Liver (tissue), 9 donors: ENCODE results near the gene LDLR. TPM values are rescaled to one million over a fixed set of nuclear protein-coding genes. Genes with fewer than 3 reads are reported as not detected.

Source experiments
- DNase-seq: peaks from one replicate; pipeline ENCODE4 v3.0.0-alpha.2; 2017; ENCODE audit warnings: low spot score
- H3K27ac ChIP-seq, 2 donors: one replicate each; pipeline ENCODE4 v1.7.0; 2013; ENCODE audit warnings: inconsistent platforms in 2 of 2, low read length in 2 of 2, control low read depth in 1 of 2, low read depth in 1 of 2, mild to moderate bottlenecking in 1 of 2
- H3K27me3 ChIP-seq, 4 donors: one replicate each; pipeline versions ENCODE4 v1.6.1 to v1.7.0; 2013; ENCODE audit warnings: low read length in 3 of 4, inconsistent platforms in 1 of 4, mild to moderate bottlenecking in 1 of 4, moderate library complexity in 1 of 4; ENCODE audit not compliant: control insufficient read depth in 4 of 4, insufficient read depth in 4 of 4
- H3K36me3 ChIP-seq, 4 donors: one replicate each; pipeline versions ENCODE4 v1.6.1 to v1.7.0; 2013; ENCODE audit warnings: low read length in 3 of 4, mild to moderate bottlenecking in 3 of 4, low read depth in 1 of 4, moderate library complexity in 1 of 4; ENCODE audit not compliant: control insufficient read depth in 4 of 4, insufficient read depth in 3 of 4
- H3K4me1 ChIP-seq, 4 donors: one replicate each; pipeline versions ENCODE4 v1.6.1 to v1.7.0; 2013; ENCODE audit warnings: low read length in 3 of 4, mild to moderate bottlenecking in 3 of 4, moderate library complexity in 1 of 4; ENCODE audit not compliant: control insufficient read depth in 4 of 4, insufficient read depth in 4 of 4
- H3K4me3 ChIP-seq, 3 donors: one replicate each; pipeline versions ENCODE4 v1.6.1 to v1.7.0; 2013; ENCODE audit warnings: low read length in 3 of 3, control low read depth in 1 of 3, low read depth in 1 of 3, mild to moderate bottlenecking in 1 of 3
- H3K9ac ChIP-seq, 2 donors: one replicate each; pipeline ENCODE4 v1.7.0; 2013; ENCODE audit warnings: low read length in 2 of 2, mild to moderate bottlenecking in 2 of 2, moderate library complexity in 2 of 2, control low read depth in 1 of 2, low read depth in 1 of 2
- H3K9me3 ChIP-seq, 4 donors: one replicate each; pipeline versions ENCODE4 v1.6.1 to v1.7.0; 2013; ENCODE audit warnings: low read length in 3 of 4; ENCODE audit not compliant: control insufficient read depth in 4 of 4
- EGR1 ChIP-seq, 2 donors: IDR thresholded peaks; 2 replicates each; pipeline ENCODE4 v1.6.1; 2016 to 2018; ENCODE audit warnings: antibody characterized with exemption in 2 of 2, low read depth in 2 of 2
- FOXA1 ChIP-seq: IDR thresholded peaks from 2 replicates; pipeline ENCODE4 v1.6.1; 2016; ENCODE audit warnings: antibody characterized with exemption
- FOXA2 ChIP-seq: IDR thresholded peaks from 2 replicates; pipeline ENCODE4 v1.6.1; 2016; ENCODE audit warnings: antibody characterized with exemption
- GABPA ChIP-seq, 2 donors: IDR thresholded peaks in 1 of 2; conservative IDR thresholded peaks in 1 of 2; 2 replicates each; pipeline ENCODE4 v1.6.1; 2016; ENCODE audit warnings: antibody characterized with exemption in 2 of 2, mild to moderate bottlenecking in 1 of 2, moderate library complexity in 1 of 2
- HNF4A ChIP-seq, 2 donors: conservative IDR thresholded peaks; 2 replicates each; pipeline ENCODE4 v1.6.1; 2016; ENCODE audit warnings: antibody characterized with exemption in 2 of 2, mild to moderate bottlenecking in 2 of 2
- HNF4G ChIP-seq: IDR thresholded peaks from 2 replicates; pipeline ENCODE4 v1.6.1; 2016; ENCODE audit warnings: antibody characterized with exemption
- JUND ChIP-seq, 2 donors: IDR thresholded peaks; 2 replicates each; pipeline ENCODE4 v1.6.1; 2016; ENCODE audit warnings: antibody characterized with exemption in 2 of 2
- MAX ChIP-seq: IDR thresholded peaks from 2 replicates; pipeline ENCODE4 v1.6.1; 2016; ENCODE audit warnings: antibody characterized with exemption
- NR2F2 ChIP-seq: IDR thresholded peaks from 2 replicates; pipeline ENCODE4 v1.6.1; 2016; ENCODE audit warnings: antibody characterized with exemption
- RAD21 ChIP-seq, 2 donors: IDR thresholded peaks; 2 replicates each; pipeline ENCODE4 v1.6.1; 2016; ENCODE audit warnings: antibody characterized with exemption in 2 of 2, mild to moderate bottlenecking in 2 of 2
- REST ChIP-seq: IDR thresholded peaks from 2 replicates; pipeline ENCODE4 v1.6.1; 2016; ENCODE audit warnings: antibody characterized with exemption, mild to moderate bottlenecking
- RXRA ChIP-seq, 2 donors: IDR thresholded peaks; 2 replicates each; pipeline ENCODE4 v1.6.1; 2017 to 2018; ENCODE audit warnings: antibody characterized with exemption in 2 of 2, mild to moderate bottlenecking in 1 of 2
- SP1 ChIP-seq: IDR thresholded peaks from 2 replicates; pipeline ENCODE4 v1.6.1; 2018; ENCODE audit warnings: antibody characterized with exemption, mild to moderate bottlenecking
- TAF1 ChIP-seq: conservative IDR thresholded peaks from 2 replicates; pipeline ENCODE4 v1.6.1; 2016; ENCODE audit warnings: antibody characterized with exemption, mild to moderate bottlenecking
- YY1 ChIP-seq: IDR thresholded peaks from 2 replicates; pipeline ENCODE4 v1.6.1; 2016; ENCODE audit warnings: antibody characterized with exemption, mild to moderate bottlenecking
- WGBS: extraction: QIAGEN DNeasy Blood & Tissue Kit; methylation state at CpG from one replicate; pipeline ENCODE4 v1.1.7; 2013; 5-methylcytosine and 5-hydroxymethylcytosine counted together
- polyA plus RNA-seq, 2 donors: library from polyadenylated mRNA; stranded (reverse) in 1 of 2; unstranded in 1 of 2; fragments of 200-250 nt in 1 of 2; fragments of >200 nt in 1 of 2; fragmentation: Nextera tagmentation in 1 of 2; extraction: Ambion mirVana in 1 of 2; gene quantifications; one replicate each; pipeline versions ENCODE4 v1.2.1 to v1.2.3, GENCODE V29; 2013 to 2015
- total RNA-seq, 2 donors: library from RNA; depleted of rRNA; stranded (reverse); fragments of >200 nt; gene quantifications; one replicate each; pipeline ENCODE4 v1.2.3, GENCODE V29; 2014
- TF ChIP-seq, protein P1 (sequence below): IDR thresholded peaks from 2 replicates; pipeline ENCODE4 v1.6.1; 2016; ENCODE audit warnings: antibody characterized with exemption
- TF ChIP-seq, protein P2 (sequence below): IDR thresholded peaks from 2 replicates; pipeline ENCODE4 v1.6.1; 2016; ENCODE audit warnings: antibody characterized with exemption
- TF ChIP-seq, protein P3 (sequence below): fragments of 150-350 bp; IDR thresholded peaks from 2 replicates; pipeline ENCODE4 v1.5.1; 2017; ENCODE audit warnings: improper control_type of control experiment, low read depth, low read length; ENCODE audit not compliant: missing input control
- donor health status: healthy.
- donor health status: healthy.
- donor health status: healthy.
- donor health status: healthy.
- donor health status: healthy.

LDLR gene
- total and polyA plus RNA-seq, 4 donors: 17.3 to 141 (median 63.9) TPM

DNA sequence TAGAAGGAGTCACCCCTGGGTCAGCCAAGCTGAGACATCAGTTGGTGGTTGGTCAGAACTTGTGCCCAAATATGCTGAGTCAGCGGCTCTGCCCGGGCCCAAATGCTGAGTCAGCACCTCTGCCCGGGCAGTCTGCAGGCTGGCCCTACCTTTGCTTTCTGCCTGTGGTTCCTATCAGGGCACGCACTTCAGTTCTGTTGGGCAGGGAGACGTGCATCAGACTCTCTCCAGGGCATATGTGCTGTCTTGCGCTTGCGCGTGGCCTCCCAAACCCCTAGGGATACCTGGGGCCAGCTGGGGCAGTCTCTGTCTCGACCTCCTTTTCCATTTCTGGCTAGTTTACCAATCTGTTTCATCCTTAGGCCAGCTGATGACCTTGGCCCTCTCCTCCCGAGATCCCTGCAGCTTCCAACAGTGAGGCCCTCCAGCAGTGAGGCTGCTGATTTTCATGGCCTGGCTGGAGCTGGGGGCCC lies 24.4 kb upstream of the LDLR start:
- no peaks in the 10 kb centered on the region for H3K9me3 ChIP-seq

DNA sequence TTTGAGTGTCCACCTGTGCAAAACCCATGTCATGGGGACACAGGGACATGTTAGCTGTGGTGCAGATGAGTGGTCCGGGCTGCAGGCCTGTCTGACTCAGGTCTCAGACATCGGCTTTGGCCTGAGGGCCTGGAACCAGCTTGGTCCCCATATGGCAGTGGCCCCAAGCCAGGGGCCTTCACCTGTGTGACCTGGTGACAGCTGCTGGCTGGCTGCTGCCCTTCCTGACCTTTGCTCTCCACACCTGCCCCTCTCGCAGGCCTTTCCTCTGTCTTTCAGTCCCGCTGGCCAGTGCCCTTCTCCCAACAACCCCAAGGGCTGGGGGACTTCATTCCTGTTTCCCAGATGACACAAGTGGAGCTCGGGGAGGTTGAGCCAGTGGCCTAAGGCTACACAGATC lies 22.9 kb upstream of the LDLR start:
- WGBS: 36% methylated on average over 5 of the region's 5 CpGs
- TF ChIP-seq NR2F2: peak; percentile 96
- peak; percentile 24 for TF ChIP-seq YY1
- TF ChIP-seq, protein P1, sequence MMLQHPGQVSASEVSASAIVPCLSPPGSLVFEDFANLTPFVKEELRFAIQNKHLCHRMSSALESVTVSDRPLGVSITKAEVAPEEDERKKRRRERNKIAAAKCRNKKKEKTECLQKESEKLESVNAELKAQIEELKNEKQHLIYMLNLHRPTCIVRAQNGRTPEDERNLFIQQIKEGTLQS: no peak
- peak; percentile 19 for TF ChIP-seq FOXA1
- TF ChIP-seq HNF4A (conservative IDR thresholded peaks at IDR 0.05): peak; percentile 81 to 87
- TF ChIP-seq SP1: peak; percentile 86
- peak; percentile 44 for TF ChIP-seq HNF4G
- peak in 1 of 2 donors; percentile 28 for TF ChIP-seq JUND (IDR thresholded peaks at IDR 0.05)
- TF ChIP-seq RAD21 (IDR thresholded peaks at IDR 0.05): peak in 1 of 2 donors; percentile 59
- no peak for TF ChIP-seq MAX
- TF ChIP-seq FOXA2: no peak
- no peak for TF ChIP-seq TAF1
- TF ChIP-seq EGR1 (IDR thresholded peaks at IDR 0.05; ENCODE audit: low read depth in 2 of 2): no peak
- TF ChIP-seq, protein P2, sequence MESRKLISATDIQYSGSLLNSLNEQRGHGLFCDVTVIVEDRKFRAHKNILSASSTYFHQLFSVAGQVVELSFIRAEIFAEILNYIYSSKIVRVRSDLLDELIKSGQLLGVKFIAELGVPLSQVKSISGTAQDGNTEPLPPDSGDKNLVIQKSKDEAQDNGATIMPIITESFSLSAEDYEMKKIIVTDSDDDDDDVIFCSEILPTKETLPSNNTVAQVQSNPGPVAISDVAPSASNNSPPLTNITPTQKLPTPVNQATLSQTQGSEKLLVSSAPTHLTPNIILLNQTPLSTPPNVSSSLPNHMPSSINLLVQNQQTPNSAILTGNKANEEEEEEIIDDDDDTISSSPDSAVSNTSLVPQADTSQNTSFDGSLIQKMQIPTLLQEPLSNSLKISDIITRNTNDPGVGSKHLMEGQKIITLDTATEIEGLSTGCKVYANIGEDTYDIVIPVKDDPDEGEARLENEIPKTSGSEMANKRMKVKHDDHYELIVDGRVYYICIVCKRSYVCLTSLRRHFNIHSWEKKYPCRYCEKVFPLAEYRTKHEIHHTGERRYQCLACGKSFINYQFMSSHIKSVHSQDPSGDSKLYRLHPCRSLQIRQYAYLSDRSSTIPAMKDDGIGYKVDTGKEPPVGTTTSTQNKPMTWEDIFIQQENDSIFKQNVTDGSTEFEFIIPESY: no peak
- peak; percentile 90 to 91 for TF ChIP-seq RXRA (IDR thresholded peaks at IDR 0.05)
- TF ChIP-seq GABPA (IDR thresholded peaks at IDR 0.05 in 1 of 2, conservative IDR thresholded peaks at IDR 0.05 in 1 of 2): no peak
- TF ChIP-seq, protein P3, sequence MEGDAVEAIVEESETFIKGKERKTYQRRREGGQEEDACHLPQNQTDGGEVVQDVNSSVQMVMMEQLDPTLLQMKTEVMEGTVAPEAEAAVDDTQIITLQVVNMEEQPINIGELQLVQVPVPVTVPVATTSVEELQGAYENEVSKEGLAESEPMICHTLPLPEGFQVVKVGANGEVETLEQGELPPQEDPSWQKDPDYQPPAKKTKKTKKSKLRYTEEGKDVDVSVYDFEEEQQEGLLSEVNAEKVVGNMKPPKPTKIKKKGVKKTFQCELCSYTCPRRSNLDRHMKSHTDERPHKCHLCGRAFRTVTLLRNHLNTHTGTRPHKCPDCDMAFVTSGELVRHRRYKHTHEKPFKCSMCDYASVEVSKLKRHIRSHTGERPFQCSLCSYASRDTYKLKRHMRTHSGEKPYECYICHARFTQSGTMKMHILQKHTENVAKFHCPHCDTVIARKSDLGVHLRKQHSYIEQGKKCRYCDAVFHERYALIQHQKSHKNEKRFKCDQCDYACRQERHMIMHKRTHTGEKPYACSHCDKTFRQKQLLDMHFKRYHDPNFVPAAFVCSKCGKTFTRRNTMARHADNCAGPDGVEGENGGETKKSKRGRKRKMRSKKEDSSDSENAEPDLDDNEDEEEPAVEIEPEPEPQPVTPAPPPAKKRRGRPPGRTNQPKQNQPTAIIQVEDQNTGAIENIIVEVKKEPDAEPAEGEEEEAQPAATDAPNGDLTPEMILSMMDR: no peak
- peak; percentile 55 for TF ChIP-seq REST
- no peaks in the 10 kb centered on the region for H3K9me3 ChIP-seq
- H3K27me3 ChIP-seq: no peaks in the 10 kb centered on the region
- H3K4me3 ChIP-seq: no peak overlapping the region
- peaks cover 4 to 22% (median 20%) of the 10 kb centered on the region in 4 donors for H3K4me1 ChIP-seq
- H3K9ac ChIP-seq: no peak overlapping the region
- H3K36me3 ChIP-seq: peaks cover 0 to 4% (median 1%) of the 10 kb centered on the region in 4 donors
- DNase-seq: peak; percentile 58
- peak overlapping the region in 1 of 2 donors; percentile 50 for H3K27ac ChIP-seq

More for the DNA sequence above, 24.4 kb upstream of the LDLR start:
- peak; percentile 78 for DNase-seq
- Histone ChIP-seq H3K27me3 (no peaks in the 10 kb centered on the region), H3K36me3 (peaks cover 0 to 10% (median 3%) of the 10 kb centered on the region in 4 donors), H3K4me3 (no peak overlapping the region), H3K27ac (peak overlapping the region; percentile 22 to 65), H3K4me1 (peaks cover 4 to 22% (median 20%) of the 10 kb centered on the region in 4 donors), H3K9ac (no peak overlapping the region)
- no peak for TF ChIP-seq HNF4G
- peak; percentile 11 to 26 for TF ChIP-seq RXRA (IDR thresholded peaks at IDR 0.05)
- no peak for TF ChIP-seq MAX
- 51% methylated on average over 10 of the region's 10 CpGs for WGBS
